Colonic mucosa (tissue), 4 donors: Measurements from ENCODE around the gene SEMA4A. TPM values are rescaled to one million over a fixed set of nuclear protein-coding genes. Genes with fewer than 3 reads are reported as not detected.
"Not testable (repeated sequence)": the region's sequence is repeated elsewhere in the genome, so short reads cannot be mapped to it uniquely, and the experiment has no call there.

Source experiments
- DNase-seq: peaks from one replicate; pipeline ENCODE4 v3.0.0-alpha.2; 2020
- H3K27ac ChIP-seq: fragments of 200-600 bp; one replicate; pipeline ENCODE4 v1.8.0; 2021
- H3K27me3 ChIP-seq: fragments of 200-600 bp; one replicate; pipeline ENCODE4 v1.8.0; 2021
- H3K36me3 ChIP-seq: fragments of 200-600 bp; one replicate; pipeline ENCODE4 v1.8.0; 2021
- H3K4me1 ChIP-seq: fragments of 200-600 bp; one replicate; pipeline ENCODE4 v1.8.0; 2021; ENCODE audit warnings: mild to moderate bottlenecking
- H3K4me3 ChIP-seq: fragments of 200-600 bp; one replicate; pipeline ENCODE4 v1.8.0; 2021
- H3K9ac ChIP-seq, 2 donors: one replicate each; pipeline ENCODE4 v1.7.0; 2013; ENCODE audit warnings: control low read depth in 2 of 2, low read depth in 2 of 2, low read length in 2 of 2
- H3K9me3 ChIP-seq: fragments of 200-600 bp; one replicate; pipeline ENCODE4 v1.8.0; 2021
- CTCF ChIP-seq: fragments of 200-600 bp; IDR thresholded peaks from one replicate; pipeline ENCODE4 v1.8.0; 2022; ENCODE audit warnings: antibody characterized with exemption, mild to moderate bottlenecking
- intact Hi-C: fragments of 100-400 bp; cut with DNase I; formaldehyde crosslinking; loops from one replicate; pipeline ENCODE4 v1.14.1; 2022
- total RNA-seq, 2 donors: library from RNA; stranded (reverse); fragmentation: NEBNext Ultra II Directional in 1 of 2; extraction: Animal tissue kit (Norgen Biotek cat#: 25700) in 1 of 2; gene quantifications; one replicate each; pipeline ENCODE4 v1.2.1, GENCODE V29; 2021
- donor health status: healthy.
- donor health status: DM: no; HTN: no; CAD: no.
- donor health status: DM: no; HTN: no; CAD: no.

SEMA4A gene
- total RNA-seq, 2 donors from 2014 or later: 4.5 to 5.6 TPM

- intact Hi-C loops: no loop called here
- no peak for TF ChIP-seq CTCF
- Histone ChIP-seq H3K36me3 (no peaks in the 10 kb centered on the region), H3K27me3 (no peaks in the 10 kb centered on the region), H3K27ac (peak within 1 kb of the TSS; percentile 94), H3K9ac (peak within 1 kb of the TSS; percentile 99 to 100), H3K4me1 (peaks cover 11% of the 10 kb centered on the region), H3K4me3 (peak within 1 kb of the TSS; percentile 88), H3K9me3 (no peaks in the 10 kb centered on the region)
- peak; percentile 95 for DNase-seq
Observed at GRCh38 chr1:156114101-156114918, 39.1 kb upstream of the SEMA4A start, which contains the start of gene LMNA. Gene LMNA, plus strand, starts transcription at chr1:156114711. Its CDS starts 208 bp downstream, at chr1:156114919.

GRCh38 chr1:156114919-156115513 lies 38.4 kb upstream of the SEMA4A start:
- no peaks in the 10 kb centered on the region for H3K9me3 ChIP-seq

GRCh38 chr1:156115514-156116374 lies 37.6 kb upstream of the SEMA4A start:
- TF ChIP-seq CTCF: no peak
- H3K36me3 ChIP-seq: no peaks in the 10 kb centered on the region
- intact Hi-C loops: no loop called here
- H3K9ac ChIP-seq: peak overlapping the region; percentile 99 to 100
- H3K27ac ChIP-seq: peak overlapping the region; percentile 94
- peaks cover 21% of the 10 kb centered on the region for H3K4me1 ChIP-seq
- H3K27me3 ChIP-seq: no peaks in the 10 kb centered on the region
- H3K9me3 ChIP-seq: no peaks in the 10 kb centered on the region
- peak; percentile 79 for DNase-seq
- peak overlapping the region; percentile 88 for H3K4me3 ChIP-seq

More at GRCh38 chr1:156114919-156115513, 38.4 kb upstream of the SEMA4A start:
- peak overlapping the region; percentile 88 for H3K4me3 ChIP-seq
- intact Hi-C loops: no loop called here
- peaks cover 13% of the 10 kb centered on the region for H3K4me1 ChIP-seq
- H3K27ac ChIP-seq: peak overlapping the region; percentile 94
- H3K36me3 ChIP-seq: no peaks in the 10 kb centered on the region
- H3K27me3 ChIP-seq: no peaks in the 10 kb centered on the region
- H3K9ac ChIP-seq: peak overlapping the region; percentile 99 to 100
- no peak for DNase-seq
- no peak for TF ChIP-seq CTCF

GRCh38 chr1:156116731-156117130 lies 36.7 kb upstream of the SEMA4A start:
- peak overlapping the region; percentile 37 to 100 for H3K9ac ChIP-seq
- peaks cover 28% of the 10 kb centered on the region for H3K4me1 ChIP-seq
- H3K27me3 ChIP-seq, DNase-seq, H3K9me3 ChIP-seq, intact Hi-C loops, H3K36me3 ChIP-seq: not testable (repeated sequence)
- H3K4me3 ChIP-seq: peak overlapping the region; percentile 88
- peak overlapping the region; percentile 94 for H3K27ac ChIP-seq

GRCh38 chr1:156117414-156118176 lies 35.8 kb upstream of the SEMA4A start:
- Histone ChIP-seq H3K27ac (peak overlapping the region; percentile 94), H3K9ac (peak overlapping the region; percentile 67 to 91), H3K4me1 (peaks cover 37% of the 10 kb centered on the region), H3K27me3 (no peaks in the 10 kb centered on the region), H3K4me3 (peak overlapping the region; percentile 88), H3K36me3 (no peaks in the 10 kb centered on the region), H3K9me3 (no peaks in the 10 kb centered on the region)
- TF ChIP-seq CTCF: no peak
- intact Hi-C loops: no loop called here
- no peak for DNase-seq
